GM13977 (cell line): Measurements from ENCODE around the gene PCIF1.

ENCODE experiments used
- DNase-seq: peaks from one replicate; pipeline ENCODE4 v3.0.0; 2012; ENCODE audit warnings: low spot score
- CTCF ChIP-seq: IDR thresholded peaks from 2 replicates; pipeline ENCODE4 v1.5.1; 2012; ENCODE audit warnings: mild to moderate bottlenecking, control low read depth; ENCODE audit not compliant: insufficient read depth; ENCODE audit errors: extremely low read depth, missing control alignments
- in situ Hi-C: fragments of 300-500 bp; cut with MboI; formaldehyde crosslinking; loops from one replicate; pipeline ENCODE4 v1.12.0; 2022; ENCODE audit warnings: low sequenced_read_pairs, low pct_unique_long_range_greater_than_20kb, mixed read lengths, inconsistent platforms; ENCODE audit not compliant: unreplicated experiment

PCIF1 gene

GRCh38 chr20:45918779-45919537 is 15.5 kb upstream of the PCIF1 start:
- in situ Hi-C loops = no loop called here
- no peak for DNase-seq
- TF ChIP-seq CTCF = no peak

GRCh38 chr20:45919542-45920399 is 14.7 kb upstream of the PCIF1 start:
- TF ChIP-seq CTCF = no peak
- DNase-seq = no peak
- in situ Hi-C loops = no loop called here

DNA sequence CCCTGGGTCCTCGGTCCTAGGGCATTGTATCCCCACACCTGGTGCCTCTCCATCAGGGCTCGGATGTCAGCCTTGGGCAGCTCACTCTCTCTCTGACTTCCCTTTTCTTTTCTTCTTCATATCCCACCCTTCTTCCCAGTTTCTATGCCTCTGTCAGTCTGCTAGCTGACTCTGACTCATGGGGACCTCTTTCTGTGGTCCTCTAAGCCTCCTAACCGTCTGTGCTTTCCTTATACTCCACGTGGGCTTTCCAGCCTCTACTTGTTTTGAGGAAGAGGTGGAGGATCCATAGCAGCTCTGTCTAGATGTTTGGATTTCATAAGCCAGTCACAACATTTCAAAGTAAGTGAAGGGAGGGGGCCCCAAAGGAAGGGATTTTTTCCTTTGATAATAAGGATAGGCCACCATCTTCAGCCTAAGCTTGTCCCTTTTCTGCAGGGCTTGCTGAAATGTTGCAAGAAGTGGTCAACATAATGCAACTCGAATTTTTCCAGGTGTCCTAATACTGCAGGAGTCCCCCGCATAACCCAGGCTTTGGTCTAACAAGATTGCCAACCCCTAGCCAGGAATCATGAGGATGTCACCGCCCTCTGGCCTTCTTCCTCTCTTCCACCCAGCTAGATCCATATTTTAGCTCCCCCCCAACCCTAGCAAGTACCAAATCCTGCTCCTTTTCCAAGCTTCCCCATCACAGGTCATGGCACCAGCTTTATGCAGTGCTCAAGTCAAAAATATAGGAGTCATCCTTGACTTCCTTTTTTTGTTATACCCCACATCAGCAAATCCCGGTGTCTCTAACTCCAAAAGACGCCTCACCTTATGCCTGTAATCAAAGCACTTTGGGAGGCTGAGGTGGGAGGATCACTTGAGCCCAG is 13.8 kb upstream of the PCIF1 start:
- no peak for DNase-seq
- no peak for TF ChIP-seq CTCF
- in situ Hi-C loops = no loop called here

GRCh38 chr20:45921337-45922189 is 12.9 kb upstream of the PCIF1 start:
- no peak for TF ChIP-seq CTCF
- in situ Hi-C loops = no loop called here
- no peak for DNase-seq

DNA sequence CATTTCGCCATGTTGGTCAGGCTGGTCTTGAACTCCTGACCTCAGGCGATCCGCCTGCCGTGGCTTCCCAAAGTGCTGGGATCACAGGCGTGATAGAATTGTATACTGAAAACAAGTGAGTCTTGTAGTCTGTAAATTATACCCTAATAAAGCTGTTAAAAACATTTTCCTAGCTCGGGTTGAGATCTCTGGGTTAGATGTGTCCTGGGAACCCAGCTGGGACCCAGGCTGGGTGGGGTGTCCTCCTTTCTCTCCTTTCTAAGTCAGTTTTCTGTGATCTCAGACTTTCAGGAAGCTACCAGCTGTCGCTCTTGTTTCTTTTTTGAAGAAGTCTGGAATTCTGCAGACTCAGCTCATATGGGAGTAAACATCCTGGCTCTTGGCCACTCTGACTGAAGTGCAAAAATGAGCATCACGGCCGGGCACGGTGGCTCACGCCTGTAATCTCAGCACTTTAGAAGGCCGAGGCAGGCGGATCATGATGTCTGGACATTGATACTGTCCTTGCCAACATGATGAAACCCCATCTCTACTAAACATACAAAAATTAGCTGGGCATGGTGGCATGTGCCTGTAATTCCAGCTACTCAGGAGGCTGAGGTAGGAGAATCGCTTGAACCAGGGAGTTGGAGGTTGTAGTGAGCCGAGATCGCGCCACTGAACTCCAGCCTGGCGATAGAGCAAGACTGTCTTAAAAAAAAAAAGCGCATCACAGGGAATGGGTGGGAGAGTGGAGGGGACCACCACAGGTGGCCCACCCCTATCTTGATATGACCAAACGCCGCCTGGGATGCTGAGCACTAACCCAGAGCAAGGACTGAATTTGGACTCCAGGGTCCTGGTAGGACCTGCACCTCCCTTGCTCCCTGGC is 9.9 kb upstream of the PCIF1 start:
- no peak for DNase-seq
- in situ Hi-C loops = no loop called here
- no peak for TF ChIP-seq CTCF
